Measurements from ENCODE around the gene GOLGB1.

GOLGB1 gene

GRCh38 chr3:121645054-121645453, 104.5 kb downstream of the GOLGB1 start:
- in situ Hi-C loops (cut with MboI; ENCODE audit: low sequenced_read_pairs) = no loop called here

- in situ Hi-C loops (cut with MboI; ENCODE audit: low sequenced_read_pairs) = no loop called here
Measured at GRCh38 chr3:121642601-121643314, 106.8 kb downstream of the GOLGB1 start.

GRCh38 chr3:121641127-121641526, 108.4 kb downstream of the GOLGB1 start:
- in situ Hi-C loops (cut with MboI; ENCODE audit: low sequenced_read_pairs) = no loop called here

GRCh38 chr3:121637922-121638321, 111.6 kb downstream of the GOLGB1 start:
- in situ Hi-C loops (cut with MboI; ENCODE audit: low sequenced_read_pairs) = no loop called here

- in situ Hi-C loops (cut with MboI; ENCODE audit: low sequenced_read_pairs) = no loop called here
Measured at GRCh38 chr3:121630355-121630754, 119.2 kb downstream of the GOLGB1 start.

GRCh38 chr3:121629601-121630000, 119.9 kb downstream of the GOLGB1 start:
- in situ Hi-C loops (cut with MboI; ENCODE audit: low sequenced_read_pairs) = no loop called here

- in situ Hi-C loops (cut with MboI; ENCODE audit: low sequenced_read_pairs) = no loop called here
Measured at GRCh38 chr3:121627622-121628021, 121.9 kb downstream of the GOLGB1 start.

- in situ Hi-C loops (cut with MboI; ENCODE audit: low sequenced_read_pairs) = no loop called here
Measured at GRCh38 chr3:121627211-121627610, 122.3 kb downstream of the GOLGB1 start.

- in situ Hi-C loops (cut with MboI; ENCODE audit: low sequenced_read_pairs) = no loop called here
Measured at GRCh38 chr3:121626495-121626894, 123.0 kb downstream of the GOLGB1 start.

- in situ Hi-C loops (cut with MboI; ENCODE audit: low sequenced_read_pairs) = no loop called here
Measured at GRCh38 chr3:121624147-121624899, 125.2 kb downstream of the GOLGB1 start.

GRCh38 chr3:121621491-121621890, 128.1 kb downstream of the GOLGB1 start:
- in situ Hi-C loops (cut with MboI; ENCODE audit: low sequenced_read_pairs) = no loop called here

GRCh38 chr3:121619691-121620090, 129.8 kb downstream of the GOLGB1 start:
- in situ Hi-C loops (cut with MboI; ENCODE audit: low sequenced_read_pairs) = no loop called here
